H9 (cell line): ENCODE measurements around the gene MRGPRX3. TPM values are rescaled to one million over a fixed set of nuclear protein-coding genes. Genes with fewer than 3 reads are reported as not detected.

Experiments
- DNase-seq: peaks from one replicate; pipeline ENCODE4 v3.0.0-alpha.2; 2017
- H2AFZ ChIP-seq: one replicate; pipeline ENCODE4 v1.6.1; 2013; ENCODE audit warnings: mild to moderate bottlenecking, low read length, control low read depth, moderate library complexity
- H2AK5ac ChIP-seq: 2 replicates; pipeline ENCODE4 v1.6.1; 2013; ENCODE audit warnings: low read length, control low read depth, mixed read lengths; ENCODE audit not compliant: insufficient read length
- H2BK120ac ChIP-seq: one replicate; pipeline ENCODE4 v1.6.1; 2013; ENCODE audit warnings: low read depth, mild to moderate bottlenecking, low read length, control low read depth, inconsistent platforms; ENCODE audit not compliant: poor library complexity, severe bottlenecking
- H2BK12ac ChIP-seq: 2 replicates; pipeline ENCODE4 v1.6.1; 2013; ENCODE audit warnings: low read length, control low read depth, mixed read lengths, low read depth; ENCODE audit not compliant: insufficient read length
- H2BK15ac ChIP-seq: 2 replicates; pipeline ENCODE4 v1.6.1; 2013; ENCODE audit warnings: low read depth, low read length, control low read depth
- H2BK20ac ChIP-seq: one replicate; pipeline ENCODE4 v1.6.1; 2013; ENCODE audit warnings: low read depth, mild to moderate bottlenecking, low read length, control low read depth, inconsistent platforms; ENCODE audit not compliant: poor library complexity, severe bottlenecking
- H2BK5ac ChIP-seq: 2 replicates; pipeline ENCODE4 v1.6.1; 2013; ENCODE audit warnings: low read length, control low read depth, mixed read lengths; ENCODE audit not compliant: insufficient read length
- H3K14ac ChIP-seq: 2 replicates; pipeline ENCODE4 v1.6.1; 2013; ENCODE audit warnings: low read length, control low read depth; ENCODE audit not compliant: insufficient read depth
- H3K18ac ChIP-seq: 2 replicates; pipeline ENCODE4 v1.6.1; 2013; ENCODE audit warnings: low read depth, mild to moderate bottlenecking, mixed read lengths, low read length, control low read depth; ENCODE audit not compliant: insufficient read length
- H3K23ac ChIP-seq: 2 replicates; pipeline ENCODE4 v1.6.1; 2013; ENCODE audit warnings: low read length, control low read depth, mixed read lengths, low read depth; ENCODE audit not compliant: insufficient read length
- H3K23me2 ChIP-seq: 2 replicates; pipeline ENCODE4 v1.6.1; 2013; ENCODE audit warnings: low read depth, mild to moderate bottlenecking, mixed read lengths, low read length, control low read depth; ENCODE audit not compliant: insufficient read length, poor library complexity, severe bottlenecking
- H3K27ac ChIP-seq: 2 replicates; pipeline ENCODE4 v1.5.1; 2013; ENCODE audit warnings: low read length, control low read depth, mixed read lengths, low read depth; ENCODE audit not compliant: insufficient read length
- H3K27me3 ChIP-seq: 2 replicates; pipeline ENCODE4 v1.6.1; 2013; ENCODE audit warnings: low read length, control low read depth, inconsistent platforms; ENCODE audit not compliant: insufficient read depth
- H3K4ac ChIP-seq: 2 replicates; pipeline ENCODE4 v1.6.1; 2013; ENCODE audit warnings: low read depth, mild to moderate bottlenecking, control low read depth, inconsistent platforms, low read length, moderate library complexity
- H3K4me1 ChIP-seq: 2 replicates; pipeline ENCODE4 v1.6.1; 2013; ENCODE audit warnings: low read length, control low read depth, inconsistent platforms; ENCODE audit not compliant: insufficient read depth
- H3K4me2 ChIP-seq: 2 replicates; pipeline ENCODE4 v1.6.1; 2013; ENCODE audit warnings: low read length, control low read depth, mixed read lengths; ENCODE audit not compliant: insufficient read length, insufficient read depth
- H3K56ac ChIP-seq: 2 replicates; pipeline ENCODE4 v1.6.1; 2013; ENCODE audit warnings: low read depth, mild to moderate bottlenecking, mixed read lengths, low read length, control low read depth; ENCODE audit not compliant: insufficient read length
- H3K79me1 ChIP-seq: 2 replicates; pipeline ENCODE4 v1.6.1; 2013; ENCODE audit warnings: low read depth, mild to moderate bottlenecking, moderate library complexity, low read length, control low read depth, inconsistent platforms; ENCODE audit not compliant: insufficient read depth, poor library complexity, severe bottlenecking
- H3K79me2 ChIP-seq: 2 replicates; pipeline ENCODE4 v1.6.1; 2013; ENCODE audit warnings: low read length, control low read depth, inconsistent platforms; ENCODE audit not compliant: insufficient read depth
- H3K9ac ChIP-seq: 2 replicates; pipeline ENCODE4 v1.6.1; 2013; ENCODE audit warnings: low read length, control low read depth, mixed read lengths; ENCODE audit not compliant: insufficient read length; ENCODE audit errors: extremely low read depth
- H3K9me3 ChIP-seq: one replicate; pipeline ENCODE4 v1.6.1; 2013; ENCODE audit warnings: low read depth, low read length, inconsistent platforms; ENCODE audit not compliant: control insufficient read depth
- H3T11ph ChIP-seq: one replicate; pipeline ENCODE4 v1.6.1; 2013; ENCODE audit warnings: mild to moderate bottlenecking, low read length, control low read depth, inconsistent platforms
- H4K20me1 ChIP-seq: one replicate; pipeline ENCODE4 v1.6.1; 2013; ENCODE audit not compliant: control insufficient read depth, insufficient read length, insufficient read depth
- H4K5ac ChIP-seq: 2 replicates; pipeline ENCODE4 v1.6.1; 2013; ENCODE audit warnings: low read depth, mild to moderate bottlenecking, mixed read lengths, low read length, control low read depth; ENCODE audit not compliant: insufficient read length
- H4K8ac ChIP-seq: replicated peaks from 2 replicates; pipeline ENCODE4 v1.6.1; 2013; ENCODE audit warnings: low read length, control low read depth, mixed read lengths, low read depth; ENCODE audit not compliant: insufficient read length
- H4K91ac ChIP-seq: 2 replicates; pipeline ENCODE4 v1.6.1; 2013; ENCODE audit warnings: low read depth, mild to moderate bottlenecking, moderate library complexity, mixed read lengths, low read length, control low read depth; ENCODE audit not compliant: insufficient read length
- H3K27ac Mint-ChIP-seq, 3 experiments: 2 replicates in 2 of 3; 3 replicates in 1 of 3; pipeline ENCODE4 v1.8.0; 2020 to 2021; ENCODE audit warnings: mixed read lengths in 3 of 3, mild to moderate bottlenecking in 1 of 3, moderate library complexity in 1 of 3
- H3K27me3 Mint-ChIP-seq: 2 replicates; pipeline ENCODE4 v1.8.0; 2021; ENCODE audit warnings: low read depth, mild to moderate bottlenecking, moderate library complexity, mixed read lengths
- H3K36me3 Mint-ChIP-seq, 3 experiments: 2 replicates in 2 of 3; 3 replicates in 1 of 3; pipeline ENCODE4 v1.8.0; 2020 to 2021; ENCODE audit warnings: low read depth in 3 of 3, mixed read lengths in 3 of 3; ENCODE audit not compliant: insufficient read depth in 1 of 3
- H3K4me1 Mint-ChIP-seq, 2 experiments: 2 replicates each; pipeline ENCODE4 v1.8.0; 2020; ENCODE audit warnings: mixed read lengths in 2 of 2
- H3K4me3 Mint-ChIP-seq, 2 experiments: 2 replicates in 1 of 2; 3 replicates in 1 of 2; pipeline ENCODE4 v1.8.0; 2020 to 2021; ENCODE audit warnings: mild to moderate bottlenecking in 2 of 2, mixed read lengths in 2 of 2, moderate library complexity in 1 of 2
- H3K9me3 Mint-ChIP-seq, 2 experiments: 2 replicates in 1 of 2; 3 replicates in 1 of 2; pipeline ENCODE4 v1.8.0; 2020; ENCODE audit warnings: mild to moderate bottlenecking in 2 of 2, mixed read lengths in 2 of 2, moderate library complexity in 1 of 2
- WGBS: extraction: QIAGEN DNeasy Blood & Tissue Kit; methylation state at CpG from one replicate; pipeline ENCODE4 v1.1.7; 2013; ENCODE audit warnings: missing lambda C conversion rate, low lambda C conversion rate, mixed read lengths; ENCODE audit not compliant: insufficient read length; ENCODE audit errors: extremely low coverage; 5-methylcytosine and 5-hydroxymethylcytosine counted together
- total RNA-seq: library from RNA; stranded (reverse); gene quantifications from 2 replicates; pipeline ENCODE4 v1.2.1, GENCODE V29; 2021
- TF ChIP-seq, protein P1 (sequence below): fragments of 200-600 bp; sonication (generic); conservative IDR thresholded peaks from 3 replicates; pipeline ENCODE4 v1.8.0; 2021; ENCODE audit warnings: antibody characterized with exemption, mild to moderate bottlenecking

Gene MRGPRX3
- total RNA-seq, 1 experiment from 2014 or later: not detected

DNA sequence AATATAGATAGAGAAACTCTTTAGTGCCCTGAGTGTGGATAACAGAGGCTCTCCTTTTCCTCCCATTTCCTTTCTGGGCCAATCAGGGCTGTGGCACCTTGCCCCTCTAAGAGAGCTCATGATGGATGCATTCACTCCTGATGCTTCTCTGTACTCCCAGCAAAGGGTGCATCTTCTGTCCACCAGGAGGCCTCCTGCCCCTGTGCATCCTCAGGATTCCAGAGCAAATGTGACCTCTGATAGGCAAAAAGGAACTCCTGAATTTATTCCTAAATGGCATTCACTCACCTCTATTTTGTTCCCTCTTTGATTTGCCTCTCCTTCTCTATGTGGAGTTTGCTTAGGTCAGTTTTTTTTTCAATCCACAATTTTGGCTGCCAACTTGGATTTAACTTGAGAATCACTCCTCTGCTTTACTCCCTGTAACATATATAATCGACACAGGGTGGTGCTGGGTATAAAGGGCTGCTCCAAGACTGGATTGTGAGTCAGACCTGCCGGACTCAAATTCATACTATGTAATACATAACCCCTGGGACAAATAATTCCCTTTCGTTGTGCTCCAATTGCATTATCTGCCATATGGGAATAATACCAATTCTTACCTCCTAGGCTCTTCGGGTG lies 39.1 kb downstream of the MRGPRX3 start:
- Histone ChIP-seq H3K4me2 (no peak overlapping the region), H3K79me2 (no peaks in the 10 kb centered on the region), H3K14ac (no peak overlapping the region), H4K5ac (no peak overlapping the region), H2BK20ac (no peak overlapping the region), H3K4me1 (no peaks in the 10 kb centered on the region), H4K8ac (no peak overlapping the region), H3K4ac (no peak overlapping the region), H3K9ac (no peak overlapping the region), H2AFZ (no peak overlapping the region), H4K91ac (no peak overlapping the region), H2AK5ac (no peak overlapping the region), H3T11ph (no peak overlapping the region), H3K27ac (no peak overlapping the region), H3K27me3 (no peaks in the 10 kb centered on the region), H3K23ac (no peak overlapping the region), H3K23me2 (no peaks in the 10 kb centered on the region), H3K79me1 (no peaks in the 10 kb centered on the region), H2BK120ac (no peak overlapping the region), H3K56ac (no peak overlapping the region), H2BK5ac (no peak overlapping the region), H3K18ac (no peak overlapping the region), H3K9me3 (no peaks in the 10 kb centered on the region), H2BK15ac (no peak overlapping the region), H2BK12ac (no peak overlapping the region), H4K20me1 (no peaks in the 10 kb centered on the region)
- no peaks in the 10 kb centered on the region for H3K4me1 Mint-ChIP-seq
- DNase-seq: peak; percentile 56
- H3K36me3 Mint-ChIP-seq: no peaks in the 10 kb centered on the region
- no peak overlapping the region for H3K27ac Mint-ChIP-seq
- H3K27me3 Mint-ChIP-seq: peaks cover 13% of the 10 kb centered on the region
- TF ChIP-seq, protein P1, sequence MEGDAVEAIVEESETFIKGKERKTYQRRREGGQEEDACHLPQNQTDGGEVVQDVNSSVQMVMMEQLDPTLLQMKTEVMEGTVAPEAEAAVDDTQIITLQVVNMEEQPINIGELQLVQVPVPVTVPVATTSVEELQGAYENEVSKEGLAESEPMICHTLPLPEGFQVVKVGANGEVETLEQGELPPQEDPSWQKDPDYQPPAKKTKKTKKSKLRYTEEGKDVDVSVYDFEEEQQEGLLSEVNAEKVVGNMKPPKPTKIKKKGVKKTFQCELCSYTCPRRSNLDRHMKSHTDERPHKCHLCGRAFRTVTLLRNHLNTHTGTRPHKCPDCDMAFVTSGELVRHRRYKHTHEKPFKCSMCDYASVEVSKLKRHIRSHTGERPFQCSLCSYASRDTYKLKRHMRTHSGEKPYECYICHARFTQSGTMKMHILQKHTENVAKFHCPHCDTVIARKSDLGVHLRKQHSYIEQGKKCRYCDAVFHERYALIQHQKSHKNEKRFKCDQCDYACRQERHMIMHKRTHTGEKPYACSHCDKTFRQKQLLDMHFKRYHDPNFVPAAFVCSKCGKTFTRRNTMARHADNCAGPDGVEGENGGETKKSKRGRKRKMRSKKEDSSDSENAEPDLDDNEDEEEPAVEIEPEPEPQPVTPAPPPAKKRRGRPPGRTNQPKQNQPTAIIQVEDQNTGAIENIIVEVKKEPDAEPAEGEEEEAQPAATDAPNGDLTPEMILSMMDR: peak; percentile 85
- no peaks in the 10 kb centered on the region for H3K9me3 Mint-ChIP-seq
- WGBS: no CpG with 5 or more reads among the region's 4 CpGs
- no peak overlapping the region for H3K4me3 Mint-ChIP-seq
